HCT116 (cell line): Measurements from ENCODE around the gene STARD6. TPM values are rescaled to one million over a fixed set of nuclear protein-coding genes. Genes with fewer than 3 reads are reported as not detected.

Experiments used
- ATAC-seq: fragments of 200-7000 bp; cut with Tn5 transposase; 2 replicates; pipeline ENCODE4 v1.9.1; 2020; ENCODE audit warnings: mild to moderate bottlenecking, moderate library complexity
- BruUV-seq: library from RNA; stranded (reverse); fragments of 400-500 nt; replicated peaks from 2 replicates; lab custom pipeline; 2021; lab: Mats Ljungman, UMichigan
- CTCF ChIA-PET: fragments of 300-600 bp; sonication (Branson Sonifier 250); formaldehyde crosslinking; loops from one replicate; lab custom pipeline; 2021; ENCODE audit warnings: antibody characterized with exemption; lab: Charles Lee
- POLR2A ChIA-PET: fragments of 300-600, 350-600 bp; sonication (Branson Sonifier 250); formaldehyde crosslinking; loops from one replicate; lab custom pipeline; 2021; ENCODE audit warnings: antibody characterized with exemption; lab: Charles Lee
- RAD21 ChIA-PET, 2 experiments: fragments of 300-600 bp; sonication (Branson Sonifier 250); formaldehyde crosslinking; loops; one replicate each; lab custom pipeline; 2023; ENCODE audit warnings: low total read pairs in 2 of 2; ENCODE audit not compliant: uncharacterized antibody in 2 of 2, unreplicated experiment in 2 of 2, low non-redundant PET in 1 of 2; lab: Charles Lee
- DNase-seq: peaks from one replicate; pipeline ENCODE4 v3.0.0-alpha.2; 2010; ENCODE audit warnings: low read depth, low spot score
- H2AFZ ChIP-seq: fragments of 200-600 bp; shearing (Covaris generic), sonication (generic); 2 replicates; pipeline ENCODE4 v1.6.1; 2017; ENCODE audit warnings: low read depth, mixed run types, mixed read lengths, antibody characterized with exemption, low read length; ENCODE audit not compliant: poor library complexity, severe bottlenecking
- H3K27ac ChIP-seq: 2 replicates; pipeline ENCODE4 v1.5.1; 2012; ENCODE audit warnings: low read depth, low read length
- H3K27me3 ChIP-seq: fragments of 200-600 bp; sonication (generic); 2 replicates; pipeline ENCODE4 v1.6.1; 2016; ENCODE audit warnings: mixed run types, low read length, mixed read lengths; ENCODE audit not compliant: insufficient read depth
- H3K36me3 ChIP-seq, 2 experiments: fragments of 200-500 bp in 1 of 2; fragments of 200-600 bp in 1 of 2; sonication (Bioruptor generic) in 1 of 2; sonication (generic) in 1 of 2; 2 replicates each; pipeline versions ENCODE4 v1.5.1 to v1.6.1; 2014 to 2016; ENCODE audit warnings: low read length in 2 of 2, inconsistent platforms in 1 of 2, mixed read lengths in 1 of 2, mixed run types in 1 of 2; ENCODE audit not compliant: insufficient read depth in 2 of 2, control insufficient read depth in 1 of 2
- H3K4me1 ChIP-seq, 2 experiments: fragments of 200-600 bp in 1 of 2; sonication (generic) in 1 of 2; 2 replicates each; pipeline versions ENCODE4 v1.5.1 to v1.6.1; 2012 to 2017; ENCODE audit warnings: low read length in 2 of 2, inconsistent platforms in 1 of 2, mild to moderate bottlenecking in 1 of 2, mixed read lengths in 1 of 2, mixed run types in 1 of 2, moderate library complexity in 1 of 2; ENCODE audit not compliant: insufficient read depth in 2 of 2, control insufficient read depth in 1 of 2
- H3K4me2 ChIP-seq: fragments of 200-600 bp; sonication (generic); 2 replicates; pipeline ENCODE4 v1.6.1; 2017; ENCODE audit warnings: mixed run types, low read length, mixed read lengths
- H3K4me3 ChIP-seq, 2 experiments: fragments of 200-600 bp in 1 of 2; sonication (generic) in 1 of 2; replicated peaks in 1 of 2; 2 replicates each; pipeline ENCODE4 v1.5.1; 2011 to 2016; ENCODE audit warnings: low read length in 2 of 2, control low read depth in 1 of 2, low read depth in 1 of 2, mild to moderate bottlenecking in 1 of 2, mixed read lengths in 1 of 2, mixed run types in 1 of 2
- H3K79me2 ChIP-seq: fragments of 200-600 bp; sonication (generic); 2 replicates; pipeline ENCODE4 v1.6.1; 2017; ENCODE audit warnings: mild to moderate bottlenecking, mixed run types, low read length, moderate library complexity, mixed read lengths; ENCODE audit not compliant: insufficient read depth
- H3K9ac ChIP-seq: fragments of 200-600 bp; sonication (generic); 2 replicates; pipeline ENCODE4 v1.6.1; 2016; ENCODE audit warnings: low read length, mixed read lengths
- H3K9me2 ChIP-seq: fragments of 200-600 bp; sonication (generic), shearing (Covaris generic); 2 replicates; pipeline ENCODE4 v1.6.1; 2017; ENCODE audit warnings: mixed run types, mild to moderate bottlenecking, moderate library complexity; ENCODE audit not compliant: insufficient read depth
- H3K9me3 ChIP-seq, 2 experiments: fragments of 200-500 bp in 1 of 2; fragments of 200-600 bp in 1 of 2; sonication (Bioruptor generic) in 1 of 2; sonication (generic) in 1 of 2; 2 replicates each; pipeline ENCODE4 v1.6.1; 2014 to 2017; ENCODE audit warnings: low read length in 2 of 2, mixed read lengths in 2 of 2, inconsistent platforms in 1 of 2, low read depth in 1 of 2, mild to moderate bottlenecking in 1 of 2, mixed run types in 1 of 2, moderate library complexity in 1 of 2; ENCODE audit not compliant: control insufficient read depth in 1 of 2, insufficient read depth in 1 of 2
- H4K20me1 ChIP-seq: fragments of 200-600 bp; sonication (generic), shearing (Covaris generic); 2 replicates; pipeline ENCODE4 v1.6.1; 2017; ENCODE audit warnings: mixed run types, mild to moderate bottlenecking, moderate library complexity; ENCODE audit not compliant: insufficient read depth
- EGR1 ChIP-seq: IDR thresholded peaks from 2 replicates; pipeline ENCODE4 v1.6.1; 2012; ENCODE audit warnings: low read depth
- EZH2phosphoT487 ChIP-seq: fragments of 200-600 bp; IDR thresholded peaks from 2 replicates; pipeline ENCODE4 v1.6.1; 2018; ENCODE audit warnings: antibody characterized with exemption, borderline replicate concordance
- POLR2AphosphoS5 ChIP-seq: IDR thresholded peaks from 2 replicates; pipeline ENCODE4 v1.6.1; 2011; ENCODE audit warnings: mild to moderate bottlenecking, low read depth, low read length, moderate library complexity
- YY1 ChIP-seq: IDR thresholded peaks from 2 replicates; pipeline ENCODE4 v1.6.1; 2011; ENCODE audit warnings: low read length, low read depth, moderate library complexity, mild to moderate bottlenecking; ENCODE audit not compliant: insufficient replicate concordance; ENCODE audit errors: extremely low read depth
- intact Hi-C: fragments of 100-400 bp; cut with micrococcal nuclease; formaldehyde crosslinking; loops from 2 replicates; pipeline ENCODE4 v1.10.0; 2022
- total RNA-seq: library from RNA; stranded (reverse); gene quantifications from one replicate; pipeline ENCODE4 v1.2.1, GENCODE V29; 2021; ENCODE audit not compliant: unreplicated experiment
- TF ChIP-seq, protein P1 (sequence below): IDR thresholded peaks from 2 replicates; pipeline ENCODE4 v1.6.1; 2012

The STARD6 gene
- total RNA-seq, 1 experiment from 2014 or later = not detected

DNA sequence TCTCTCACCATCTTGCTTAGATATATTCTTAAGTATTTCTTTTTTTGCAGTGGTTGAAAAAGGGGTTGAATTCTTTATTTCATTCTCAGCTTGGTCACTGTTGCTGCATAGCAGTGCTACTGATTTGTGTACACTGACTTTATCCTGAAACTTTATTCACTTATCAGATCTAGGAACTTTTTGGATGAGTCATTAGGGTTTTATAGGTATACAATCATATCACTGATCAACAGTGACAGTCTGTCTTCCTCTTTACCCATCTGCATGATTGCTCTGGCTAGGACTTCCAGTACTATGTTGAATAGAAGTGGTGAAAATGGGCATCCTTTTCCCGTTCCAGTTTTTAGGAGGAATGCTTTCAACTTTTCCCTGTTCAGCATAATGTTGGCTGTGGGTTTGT lies 6.5 kb downstream of the STARD6 start:
- Histone ChIP-seq H3K4me3 (no peak overlapping the region), H3K9me3 (peaks cover 0 to 4% of the 10 kb centered on the region in 2 experiments; a peak in 1 of 4 replicates), H3K27me3 (no peaks in the 10 kb centered on the region), H3K36me3 (no peaks in the 10 kb centered on the region), H3K4me1 (no peaks in the 10 kb centered on the region), H3K79me2 (no peaks in the 10 kb centered on the region), H2AFZ (no peak overlapping the region), H3K9ac (no peak overlapping the region), H3K9me2 (no peaks in the 10 kb centered on the region), H3K27ac (no peak overlapping the region), H3K4me2 (no peak overlapping the region), H4K20me1 (no peaks in the 10 kb centered on the region)
- intact Hi-C loops = no loop called here
- ATAC-seq (no peak), DNase-seq (no peak)
- POLR2A ChIA-PET = no interaction called here
- no TSS peak for BruUV-seq
- CTCF ChIA-PET = no interaction called here
- RAD21 ChIA-PET = no interaction called here
- TF ChIP-seq EZH2phosphoT487 (no peak), POLR2AphosphoS5 (no peak), EGR1 (no peak)
- TF ChIP-seq, protein P1, sequence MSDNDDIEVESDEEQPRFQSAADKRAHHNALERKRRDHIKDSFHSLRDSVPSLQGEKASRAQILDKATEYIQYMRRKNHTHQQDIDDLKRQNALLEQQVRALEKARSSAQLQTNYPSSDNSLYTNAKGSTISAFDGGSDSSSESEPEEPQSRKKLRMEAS = no peak

DNA sequence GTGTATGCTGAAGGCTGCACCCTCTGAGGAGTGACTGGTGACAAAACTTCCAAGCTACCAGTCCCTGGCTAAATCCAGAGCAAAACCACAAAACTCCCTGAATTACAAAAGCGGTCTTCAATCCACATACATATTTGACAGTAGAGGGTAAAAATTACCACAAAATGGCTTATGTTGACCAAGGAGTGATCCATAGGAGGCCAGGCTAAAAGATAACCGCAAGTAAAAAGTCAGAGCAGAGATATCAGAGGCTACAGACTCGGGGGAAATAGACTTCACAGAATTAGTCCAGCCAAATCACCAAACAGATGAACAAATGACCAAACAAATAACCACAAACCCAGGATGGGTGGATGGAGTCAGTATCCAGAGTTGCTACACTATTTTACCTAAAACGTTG lies 19.4 kb downstream of the STARD6 start:
- H3K79me2 ChIP-seq = no peaks in the 10 kb centered on the region
- ChIA-PET POLR2A (no interaction called here), CTCF (no interaction called here), RAD21 (no interaction called here)
- ATAC-seq (no peak), DNase-seq (no peak)
- H3K27ac ChIP-seq = no peak overlapping the region
- H3K4me2 ChIP-seq = no peak overlapping the region
- H3K36me3 ChIP-seq = no peaks in the 10 kb centered on the region
- H2AFZ ChIP-seq = no peak overlapping the region
- H3K9me2 ChIP-seq = no peaks in the 10 kb centered on the region
- no peaks in the 10 kb centered on the region for H3K4me1 ChIP-seq
- no peak for TF ChIP-seq YY1
- no peaks in the 10 kb centered on the region for H4K20me1 ChIP-seq
- no peak overlapping the region for H3K4me3 ChIP-seq
- intact Hi-C loops = no loop called here
- H3K9ac ChIP-seq = no peak overlapping the region
- no TSS peak for BruUV-seq
- H3K27me3 ChIP-seq = no peaks in the 10 kb centered on the region
- H3K9me3 ChIP-seq = no peaks in the 10 kb centered on the region
